Common myeloid progenitor, CD34-positive (primary cell): ENCODE measurements around the gene EPB41L4A.

Source experiments
- CTCF ChIA-PET: fragments of 350-600 bp; sonication (Branson Sonifier 250); formaldehyde crosslinking; loops from one replicate; lab custom pipeline; 2021; ENCODE audit warnings: antibody characterized with exemption; lab: Charles Lee
- POLR2A ChIA-PET: fragments of 350-600 bp; sonication (Branson Sonifier 250); formaldehyde crosslinking; loops from one replicate; lab custom pipeline; 2021; ENCODE audit warnings: antibody characterized with exemption; lab: Charles Lee
- DNase-seq, 3 donors: peaks; one replicate each; pipeline versions ENCODE4 v3.0.0 to v3.0.0-alpha.2; 2013
- H3K27ac ChIP-seq, 2 experiments: 1 replicate in 1 of 2; 2 replicates in 1 of 2; pipeline ENCODE4 v1.7.0; 2013; ENCODE audit warnings: inconsistent platforms in 2 of 2, low read length in 2 of 2, mild to moderate bottlenecking in 2 of 2, low read depth in 1 of 2, moderate library complexity in 1 of 2; ENCODE audit not compliant: severe bottlenecking in 2 of 2, insufficient read depth in 1 of 2, poor library complexity in 1 of 2
- H3K27me3 ChIP-seq, 5 experiments: replicated peaks in 2 of 5; 1 replicate in 3 of 5; 2 replicates in 2 of 5; pipeline versions ENCODE4 v1.6.1 to v1.7.0; 2013; ENCODE audit warnings: low read length in 4 of 5, mild to moderate bottlenecking in 2 of 5, moderate library complexity in 2 of 5, inconsistent platforms in 1 of 5; ENCODE audit not compliant: insufficient read depth in 5 of 5, control insufficient read depth in 4 of 5
- H3K36me3 ChIP-seq, 4 experiments: 1 replicate in 2 of 4; 2 replicates in 2 of 4; pipeline versions ENCODE4 v1.6.1 to v1.7.0; 2013; ENCODE audit warnings: low read length in 3 of 4, control low read depth in 1 of 4, mild to moderate bottlenecking in 1 of 4; ENCODE audit not compliant: control insufficient read depth in 4 of 4, insufficient read depth in 4 of 4
- H3K4me1 ChIP-seq, 4 experiments: 1 replicate in 3 of 4; 2 replicates in 1 of 4; pipeline versions ENCODE4 v1.6.1 to v1.7.1; 2013; ENCODE audit warnings: low read length in 3 of 4, mild to moderate bottlenecking in 3 of 4, control low read depth in 1 of 4, inconsistent platforms in 1 of 4, moderate library complexity in 1 of 4; ENCODE audit not compliant: control insufficient read depth in 4 of 4, insufficient read depth in 4 of 4; ENCODE audit errors: control extremely low read depth in 1 of 4
- H3K4me3 ChIP-seq, 7 experiments: 1 replicate in 4 of 7; 2 replicates in 3 of 7; pipeline versions ENCODE4 v1.5.1 to v1.7.0; 2013; ENCODE audit warnings: mild to moderate bottlenecking in 7 of 7, low read length in 6 of 7, moderate library complexity in 6 of 7, inconsistent platforms in 2 of 7, low read depth in 2 of 7, control low read depth in 1 of 7; ENCODE audit not compliant: insufficient read depth in 4 of 7, control insufficient read depth in 1 of 7; ENCODE audit errors: extremely low read depth in 1 of 7
- H3K9me3 ChIP-seq, 5 experiments: 1 replicate in 4 of 5; 2 replicates in 1 of 5; pipeline versions ENCODE4 v1.6.1 to v1.7.1; 2013; ENCODE audit warnings: low read length in 4 of 5, mild to moderate bottlenecking in 2 of 5, inconsistent platforms in 1 of 5, low read depth in 1 of 5, moderate library complexity in 1 of 5; ENCODE audit not compliant: control insufficient read depth in 4 of 5, insufficient read depth in 2 of 5; ENCODE audit errors: control extremely low read depth in 1 of 5
- WGBS: methylation state at CpG from one replicate; pipeline ENCODE4 v1.1.5; 2013; ENCODE audit not compliant: insufficient coverage; 5-methylcytosine and 5-hydroxymethylcytosine counted together

EPB41L4A gene

GRCh38 chr5:112317866-112318265 is 101.2 kb downstream of the EPB41L4A start:
- Histone ChIP-seq H3K4me1 (no peaks in the 10 kb centered on the region), H3K27me3 (peaks cover 0 to 2% (median 0%) of the 10 kb centered on the region in 5 experiments), H3K4me3 (no peak overlapping the region), H3K9me3 (no peaks in the 10 kb centered on the region), H3K36me3 (no peaks in the 10 kb centered on the region), H3K27ac (no peak overlapping the region)
- WGBS = 88% methylated on average over 1 of the region's 1 CpG
- no peak for DNase-seq
- POLR2A ChIA-PET = no interaction called here
- CTCF ChIA-PET = no interaction called here

GRCh38 chr5:112316731-112317130 is 102.3 kb downstream of the EPB41L4A start:
- Histone ChIP-seq H3K36me3 (no peaks in the 10 kb centered on the region), H3K4me3 (no peak overlapping the region), H3K27me3 (peaks cover 0 to 2% (median 0%) of the 10 kb centered on the region in 5 experiments), H3K9me3 (no peaks in the 10 kb centered on the region), H3K4me1 (no peaks in the 10 kb centered on the region), H3K27ac (no peak overlapping the region)
- CTCF ChIA-PET = no interaction called here
- no peak for DNase-seq
- WGBS = 89% methylated on average over 1 of the region's 2 CpGs
- POLR2A ChIA-PET = no interaction called here

- ChIA-PET POLR2A (no interaction called here), CTCF (no interaction called here)
- Histone ChIP-seq H3K4me1 (no peaks in the 10 kb centered on the region), H3K9me3 (no peaks in the 10 kb centered on the region), H3K36me3 (no peaks in the 10 kb centered on the region), H3K27me3 (peaks cover 0 to 2% (median 0%) of the 10 kb centered on the region in 5 experiments), H3K4me3 (no peak overlapping the region), H3K27ac (no peak overlapping the region)
- 58% methylated on average over 2 of the region's 2 CpGs for whole genome bisulfite sequencing
- no peak for DNase-seq
Measured at GRCh38 chr5:112316006-112316405, 103.1 kb downstream of the EPB41L4A start.

GRCh38 chr5:112312295-112313275 is 106.5 kb downstream of the EPB41L4A start:
- H3K9me3 ChIP-seq = no peaks in the 10 kb centered on the region
- no peak overlapping the region for H3K4me3 ChIP-seq
- no peak for DNase-seq
- POLR2A ChIA-PET = no interaction called here
- H3K4me1 ChIP-seq = no peaks in the 10 kb centered on the region
- H3K27me3 ChIP-seq = peaks cover 0 to 2% (median 0%) of the 10 kb centered on the region in 5 experiments
- WGBS = 90% methylated on average over 3 of the region's 4 CpGs
- CTCF ChIA-PET = no interaction called here
- H3K36me3 ChIP-seq = no peaks in the 10 kb centered on the region
- H3K27ac ChIP-seq = no peak overlapping the region

- Histone ChIP-seq H3K4me1 (no peaks in the 10 kb centered on the region), H3K27me3 (peaks cover 0 to 2% (median 0%) of the 10 kb centered on the region in 5 experiments), H3K4me3 (no peak overlapping the region), H3K27ac (no peak overlapping the region), H3K9me3 (no peaks in the 10 kb centered on the region), H3K36me3 (no peaks in the 10 kb centered on the region)
- ChIA-PET POLR2A (no interaction called here), CTCF (no interaction called here)
- 100% methylated on average over 1 of the region's 1 CpG for WGBS
- DNase-seq = no peak
Measured at GRCh38 chr5:112310746-112311145, 108.3 kb downstream of the EPB41L4A start.

- no CpG with 5 or more reads among the region's 1 CpG for WGBS
- Histone ChIP-seq H3K27me3 (peaks cover 0 to 3% (median 0%) of the 10 kb centered on the region in 5 experiments), H3K36me3 (no peaks in the 10 kb centered on the region), H3K4me3 (no peak overlapping the region), H3K4me1 (no peaks in the 10 kb centered on the region), H3K27ac (no peak overlapping the region), H3K9me3 (no peaks in the 10 kb centered on the region)
- CTCF ChIA-PET = no interaction called here
- no peak for DNase-seq
- POLR2A ChIA-PET = no interaction called here
Measured at GRCh38 chr5:112308608-112309007, 110.5 kb downstream of the EPB41L4A start.

- ChIA-PET POLR2A (no interaction called here), CTCF (no interaction called here)
- no peaks in the 10 kb centered on the region for H3K36me3 ChIP-seq
- 66% methylated on average over 2 of the region's 2 CpGs for WGBS
- H3K4me3 ChIP-seq = no peak overlapping the region
- DNase-seq = peak in 1 of 3 donors; percentile 18
- H3K27ac ChIP-seq = no peak overlapping the region
- H3K9me3 ChIP-seq = no peaks in the 10 kb centered on the region
- peaks cover 0 to 3% (median 0%) of the 10 kb centered on the region in 5 experiments for H3K27me3 ChIP-seq
- no peaks in the 10 kb centered on the region for H3K4me1 ChIP-seq
Measured at GRCh38 chr5:112306956-112307355, 112.1 kb downstream of the EPB41L4A start.
